GM12892 (cell line): Measurements from ENCODE around the gene PRDM15.

ENCODE experiments used
- DNase-seq: peaks from one replicate; pipeline ENCODE4 v3.0.0; 2011; ENCODE audit not compliant: insufficient read length
- FAIRE-seq: peaks from 2 replicates; lab custom pipeline; 2011; peaks lifted over from hg19 to GRCh38; lab: Jason Lieb, UNC
- POLR2A ChIP-seq: IDR thresholded peaks from 2 replicates; pipeline ENCODE4 v1.6.1; 2011; ENCODE audit warnings: low read depth, low read length, control low read depth
- POLR2AphosphoS5 ChIP-seq: IDR thresholded peaks from 2 replicates; pipeline ENCODE4 v1.6.1; 2011; ENCODE audit warnings: low read depth, low read length, control low read depth
- TAF1 ChIP-seq: IDR thresholded peaks from 2 replicates; pipeline ENCODE4 v1.6.1; 2011; ENCODE audit warnings: low read depth, mild to moderate bottlenecking, control low read depth, low read length, borderline replicate concordance

Gene PRDM15

GRCh38 chr21:41771625-41771945 lies 107.6 kb downstream of the PRDM15 start:
- DNase-seq (no peak), FAIRE-seq (no peak)
- TF ChIP-seq TAF1 (no peak), POLR2AphosphoS5 (no peak), POLR2A (no peak)

- FAIRE-seq: no peak
- TF ChIP-seq POLR2A (no peak), TAF1 (no peak), POLR2AphosphoS5 (no peak)
These were observed 108.1 kb downstream of the PRDM15 start for GRCh38 chr21:41770901-41771624.

GRCh38 chr21:41769933-41770332 lies 109.2 kb downstream of the PRDM15 start:
- DNase-seq: no peak
- FAIRE-seq: no peak

More at GRCh38 chr21:41770901-41771624, 108.1 kb downstream of the PRDM15 start:
- DNase-seq: no peak

GRCh38 chr21:41769521-41769920 lies 109.6 kb downstream of the PRDM15 start:
- DNase-seq (no peak), FAIRE-seq (no peak)
- TF ChIP-seq TAF1: no peak

More at GRCh38 chr21:41769933-41770332, 109.2 kb downstream of the PRDM15 start:
- TF ChIP-seq POLR2A: no peak

- DNase-seq (no peak), FAIRE-seq (no peak)
- TF ChIP-seq POLR2A (no peak), POLR2AphosphoS5 (no peak), TAF1 (no peak)
These were observed 110.0 kb downstream of the PRDM15 start for GRCh38 chr21:41769111-41769510.

DNA sequence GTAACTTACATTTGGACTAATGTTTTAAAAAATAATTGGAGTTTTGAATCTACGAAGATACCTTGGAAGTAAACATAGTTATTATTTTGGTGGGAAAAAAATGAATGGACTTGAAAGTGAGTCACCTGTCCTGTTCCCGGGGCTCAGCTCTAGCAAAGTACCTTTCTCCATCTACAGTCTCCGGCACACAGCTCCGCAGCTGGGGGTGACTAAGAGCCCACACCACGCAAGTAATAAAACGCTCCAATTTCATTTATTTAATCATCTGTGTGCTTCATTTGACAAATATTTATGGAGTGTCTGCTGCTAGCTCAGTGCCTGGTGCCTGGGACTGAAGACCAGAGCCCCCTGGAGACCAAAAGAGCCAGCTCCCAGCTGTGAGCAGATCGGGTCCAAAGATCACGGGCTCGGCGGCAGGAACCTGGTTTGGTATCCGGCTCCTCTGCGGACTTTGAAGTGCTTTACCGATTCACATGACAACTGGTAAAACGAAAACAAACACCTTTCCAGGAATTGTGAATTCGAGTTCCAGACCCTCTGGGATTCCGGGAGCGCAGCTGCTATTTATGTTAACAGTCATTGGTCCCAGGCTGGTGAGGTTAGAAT lies 110.6 kb downstream of the PRDM15 start:
- FAIRE-seq (no peak), DNase-seq (no peak)
- TF ChIP-seq POLR2AphosphoS5: no peak
- TF ChIP-seq POLR2A: no peak

DNA sequence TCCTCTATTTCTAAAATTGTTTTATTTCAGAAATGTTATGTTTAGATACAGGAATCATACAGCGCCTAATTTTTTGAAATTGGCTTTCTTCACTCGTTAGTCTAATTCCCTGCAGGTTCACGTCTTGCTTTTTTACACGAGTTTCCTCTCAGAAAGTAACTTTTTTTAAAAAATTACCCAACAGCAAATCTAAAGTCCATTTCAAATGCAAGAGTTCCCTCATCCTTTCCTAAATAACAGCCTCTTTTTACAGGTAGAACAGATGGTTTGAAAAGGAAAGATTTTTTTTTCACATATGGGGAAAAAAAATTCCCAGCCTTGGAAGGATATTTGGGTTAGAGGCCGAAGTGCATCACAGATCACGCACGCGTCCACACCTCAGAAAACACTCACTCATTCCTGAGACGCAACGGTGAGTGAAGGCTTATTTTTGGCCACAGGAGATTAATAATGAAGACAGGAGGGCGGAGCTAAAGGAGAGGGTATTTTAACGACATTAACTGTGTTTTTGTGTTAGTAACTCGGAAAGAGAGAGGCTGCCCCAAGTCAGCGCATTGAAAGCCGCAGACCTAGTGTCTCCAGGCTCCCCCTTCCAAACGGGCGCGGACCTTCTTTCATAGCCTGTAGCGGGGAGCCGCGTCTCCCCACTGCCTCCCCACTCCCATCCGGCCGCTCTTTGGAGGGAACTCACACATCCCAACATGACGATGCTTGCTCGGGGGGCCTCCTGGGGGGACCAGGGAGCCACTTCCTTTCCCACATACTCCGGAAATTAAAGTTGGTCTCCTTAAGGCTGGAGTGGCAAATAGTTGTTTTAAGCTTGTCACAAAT lies 111.3 kb downstream of the PRDM15 start:
- FAIRE-seq (no peak), DNase-seq (no peak)
- TF ChIP-seq POLR2AphosphoS5: no peak
- TF ChIP-seq POLR2A: no peak
- no peak for TF ChIP-seq TAF1

DNA sequence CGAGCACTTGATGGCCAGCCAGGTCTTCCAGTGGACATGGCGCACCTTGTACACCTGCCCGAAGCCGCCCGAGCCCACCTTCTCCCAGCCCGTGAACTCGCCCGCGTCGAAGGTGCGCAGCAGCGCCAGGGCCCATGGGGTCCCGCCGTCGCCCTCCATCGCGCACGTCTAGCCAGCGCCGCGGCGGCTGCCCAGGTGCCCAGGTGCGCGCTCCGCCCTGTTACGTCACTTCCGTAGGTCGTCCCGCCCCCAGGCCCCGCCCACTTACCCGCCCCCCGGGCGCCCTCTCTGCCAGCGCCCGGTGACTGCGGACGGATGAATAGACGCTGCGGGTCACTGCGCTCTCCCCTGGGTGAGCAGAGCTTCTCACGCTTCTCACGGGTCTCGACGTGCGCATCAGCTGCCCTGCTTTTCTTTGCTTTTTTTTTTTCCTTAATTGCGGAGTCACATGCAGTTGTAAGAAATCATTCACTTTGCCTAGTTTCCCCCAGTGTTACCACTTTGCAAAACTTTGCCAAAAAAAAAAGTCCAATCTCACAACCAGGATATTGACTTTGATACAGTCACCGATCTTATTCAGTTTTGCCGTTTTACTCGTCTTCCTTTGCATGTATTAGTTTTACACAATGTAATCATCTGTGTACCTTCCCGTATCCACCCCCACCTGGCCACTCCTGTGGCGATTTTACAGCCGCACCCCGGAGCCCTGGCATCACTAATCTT lies 112.1 kb downstream of the PRDM15 start, which contains the start of gene RIPK4:
RIPK4 (minus strand) TSS at position 170 of the 723 bp plus-strand sequence; CDS start at position 159, 11 bp downstream.
- FAIRE-seq: no peak
- DNase-seq: no peak
- TF ChIP-seq TAF1: no peak
- no peak for TF ChIP-seq POLR2AphosphoS5
- no peak for TF ChIP-seq POLR2A

- TF ChIP-seq TAF1: no peak
- TF ChIP-seq POLR2AphosphoS5: no peak
- TF ChIP-seq POLR2A: no peak
- no peak for FAIRE-seq
- no peak for DNase-seq
These were observed 112.9 kb downstream of the PRDM15 start for GRCh38 chr21:41765973-41766882.

- TF ChIP-seq POLR2A (no peak), POLR2AphosphoS5 (no peak), TAF1 (no peak)
- no peak for FAIRE-seq
- no peak for DNase-seq
These were observed 113.7 kb downstream of the PRDM15 start for GRCh38 chr21:41765420-41765821.
